Lung (tissue), 12 donors: ENCODE measurements around the gene SLC35F3. TPM values are rescaled to one million over a fixed set of nuclear protein-coding genes. Genes with fewer than 3 reads are reported as not detected.
"Not testable (repeated sequence)": the region's sequence is repeated elsewhere in the genome, so short reads cannot be mapped to it uniquely, and the experiment has no call there.

Experiments used
- ATAC-seq: fragments of 200-7000 bp; cut with Tn5 transposase; one replicate; pipeline ENCODE4 v1.9.1; 2020; ENCODE audit warnings: moderate number of reproducible peaks; ENCODE audit not compliant: insufficient read depth, low FRiP score
- DNase-seq, 3 donors: peaks; one replicate each; pipeline ENCODE4 v3.0.0-alpha.2; 2013 to 2017
- H3K27ac ChIP-seq, 2 donors: one replicate each; pipeline ENCODE4 v1.5.1; 2013; ENCODE audit warnings: mild to moderate bottlenecking in 2 of 2, moderate library complexity in 2 of 2, control low read depth in 1 of 2, inconsistent platforms in 1 of 2, low read depth in 1 of 2, low read length in 1 of 2
- H3K27me3 ChIP-seq, 3 donors: one replicate each; pipeline ENCODE4 v1.5.1; 2013; ENCODE audit warnings: low read length in 2 of 3; ENCODE audit not compliant: control insufficient read depth in 3 of 3, insufficient read depth in 3 of 3
- H3K36me3 ChIP-seq, 4 donors: one replicate each; pipeline ENCODE4 v1.5.1; 2013; ENCODE audit warnings: low read length in 4 of 4, mild to moderate bottlenecking in 1 of 4, moderate library complexity in 1 of 4; ENCODE audit not compliant: control insufficient read depth in 4 of 4, insufficient read depth in 4 of 4
- H3K4me1 ChIP-seq, 5 donors: one replicate each; pipeline ENCODE4 v1.5.1; 2013; ENCODE audit warnings: low read length in 5 of 5, mild to moderate bottlenecking in 2 of 5, moderate library complexity in 1 of 5; ENCODE audit not compliant: control insufficient read depth in 5 of 5, insufficient read depth in 5 of 5
- H3K4me3 ChIP-seq: one replicate; pipeline ENCODE4 v1.5.1; 2013; ENCODE audit warnings: mild to moderate bottlenecking, control low read depth, moderate library complexity
- H3K9ac ChIP-seq, 2 donors: one replicate each; pipeline ENCODE4 v1.5.1; 2013; ENCODE audit warnings: low read length in 2 of 2, control low read depth in 1 of 2; ENCODE audit not compliant: insufficient read depth in 1 of 2
- H3K9me3 ChIP-seq, 4 donors: one replicate each; pipeline ENCODE4 v1.5.1; 2013; ENCODE audit warnings: low read length in 3 of 4, mild to moderate bottlenecking in 1 of 4, moderate library complexity in 1 of 4; ENCODE audit not compliant: control insufficient read depth in 4 of 4, insufficient read depth in 3 of 4
- WGBS, 2 donors: extraction: QIAGEN DNeasy Blood & Tissue Kit; methylation state at CpG; one replicate each; pipeline ENCODE4 v1.1.7; 2013; 5-methylcytosine and 5-hydroxymethylcytosine counted together
- polyA plus RNA-seq, 2 donors: library from polyadenylated mRNA; stranded (reverse); fragments of 200-250 nt; gene quantifications; one replicate each; pipeline ENCODE4 v1.2.1, GENCODE V29; 2013
- total RNA-seq, 2 donors: library from RNA; depleted of rRNA in 1 of 2; stranded (reverse); fragments of >200 nt in 1 of 2; gene quantifications; one replicate each; pipeline ENCODE4 v1.2.1, GENCODE V29; 2014 to 2021
- TF ChIP-seq, protein P1 (sequence below): IDR thresholded peaks from 2 replicates; pipeline ENCODE4 v1.5.1; 2012; ENCODE audit warnings: mild to moderate bottlenecking; ENCODE audit errors: control extremely low read depth, extremely low read depth
- donor health status: control.
- donor health status: control.
- donor health status: Bipolar disorder and iron deficiency.
- donor health status: healthy.
- donor health status: DM: yes; HTN: yes; CAD: no.

SLC35F3 gene
- total and polyA plus RNA-seq, 4 donors, result 0.09 to 1.4 (median 0.48) TPM

DNA sequence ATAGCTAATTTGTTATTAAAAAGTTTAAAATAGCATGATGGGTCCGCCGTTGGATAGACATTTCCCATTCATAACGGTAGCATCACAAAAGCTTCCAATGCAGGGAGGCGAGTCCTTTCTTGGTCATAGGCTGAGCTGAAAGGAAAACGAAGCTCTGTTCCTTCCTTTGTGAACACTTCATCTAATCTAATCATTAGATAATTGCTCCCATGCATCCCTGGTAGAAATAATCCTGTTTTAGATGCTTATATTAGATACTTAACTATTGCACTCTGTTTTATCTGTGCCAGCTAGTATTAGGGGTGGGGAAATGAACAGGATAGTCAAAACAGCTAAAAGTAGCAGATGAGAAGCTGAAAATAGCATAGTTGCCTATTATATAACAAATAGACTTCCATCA, 215.0 kb downstream of the SLC35F3 start:
- ATAC-seq (no peak), DNase-seq (no peak)
- Histone ChIP-seq H3K4me3 (no peak overlapping the region), H3K9me3 (no peaks in the 10 kb centered on the region), H3K27ac (no peak overlapping the region), H3K9ac (no peak overlapping the region), H3K27me3 (no peaks in the 10 kb centered on the region), H3K36me3 (no peaks in the 10 kb centered on the region), H3K4me1 (peaks cover 0 to 3% (median 0%) of the 10 kb centered on the region in 5 donors)
- TF ChIP-seq, protein P1, sequence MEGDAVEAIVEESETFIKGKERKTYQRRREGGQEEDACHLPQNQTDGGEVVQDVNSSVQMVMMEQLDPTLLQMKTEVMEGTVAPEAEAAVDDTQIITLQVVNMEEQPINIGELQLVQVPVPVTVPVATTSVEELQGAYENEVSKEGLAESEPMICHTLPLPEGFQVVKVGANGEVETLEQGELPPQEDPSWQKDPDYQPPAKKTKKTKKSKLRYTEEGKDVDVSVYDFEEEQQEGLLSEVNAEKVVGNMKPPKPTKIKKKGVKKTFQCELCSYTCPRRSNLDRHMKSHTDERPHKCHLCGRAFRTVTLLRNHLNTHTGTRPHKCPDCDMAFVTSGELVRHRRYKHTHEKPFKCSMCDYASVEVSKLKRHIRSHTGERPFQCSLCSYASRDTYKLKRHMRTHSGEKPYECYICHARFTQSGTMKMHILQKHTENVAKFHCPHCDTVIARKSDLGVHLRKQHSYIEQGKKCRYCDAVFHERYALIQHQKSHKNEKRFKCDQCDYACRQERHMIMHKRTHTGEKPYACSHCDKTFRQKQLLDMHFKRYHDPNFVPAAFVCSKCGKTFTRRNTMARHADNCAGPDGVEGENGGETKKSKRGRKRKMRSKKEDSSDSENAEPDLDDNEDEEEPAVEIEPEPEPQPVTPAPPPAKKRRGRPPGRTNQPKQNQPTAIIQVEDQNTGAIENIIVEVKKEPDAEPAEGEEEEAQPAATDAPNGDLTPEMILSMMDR, result no peak
- WGBS, 2 donors, result 82 to 92% methylated on average over 5 of the region's 5 CpGs

GRCh38 chr1:234120327-234120944, 216.0 kb downstream of the SLC35F3 start:
- no peaks in the 10 kb centered on the region for H3K36me3 ChIP-seq
- TF ChIP-seq, protein P1, result no peak
- no peak for DNase-seq
- H3K27me3 ChIP-seq, result peaks cover 0 to 6% (median 2%) of the 10 kb centered on the region in 3 donors
- peaks cover 0 to 1% (median 0%) of the 10 kb centered on the region in 4 donors for H3K9me3 ChIP-seq
- H3K27ac ChIP-seq, result no peak overlapping the region
- no peaks in the 10 kb centered on the region for H3K4me1 ChIP-seq
- no peak overlapping the region for H3K9ac ChIP-seq
- ATAC-seq, result no peak
- 73 to 87% methylated on average over 7 of the region's 7 CpGs for WGBS, 2 donors
- no peak overlapping the region for H3K4me3 ChIP-seq

- ATAC-seq, DNase-seq, H3K4me1 ChIP-seq, H3K9me3 ChIP-seq, H3K27ac ChIP-seq, H3K9ac ChIP-seq, H3K36me3 ChIP-seq, H3K4me3 ChIP-seq: not testable (repeated sequence)
- WGBS, 2 donors, result 90 to 94% methylated on average over 3 of the region's 3 CpGs
- H3K27me3 ChIP-seq, result peaks cover 0 to 10% (median 4%) of the 10 kb centered on the region in 3 donors
These were observed 217.2 kb downstream of the SLC35F3 start for GRCh38 chr1:234121659-234122058.

DNA sequence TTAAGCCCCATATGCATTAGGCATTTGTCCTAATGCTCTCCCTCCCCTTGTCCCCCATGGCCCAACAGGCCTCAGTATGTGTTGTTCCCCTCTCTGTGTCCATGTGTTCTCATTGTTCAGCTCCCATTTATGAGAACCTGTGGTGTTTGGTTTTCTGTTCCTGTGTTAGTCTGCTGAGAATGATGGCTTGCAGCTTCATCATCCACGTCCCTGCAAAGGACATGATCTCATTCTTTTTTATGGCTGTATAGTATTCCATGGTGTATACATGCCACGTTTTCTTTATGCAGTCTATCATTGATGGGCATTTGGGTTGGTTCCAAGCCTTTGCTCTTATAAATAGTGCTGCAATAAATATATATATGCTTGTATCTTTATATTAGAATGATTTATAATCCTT, 218.1 kb downstream of the SLC35F3 start:
- not testable (repeated sequence) for DNase-seq, H3K9me3 ChIP-seq, H3K4me3 ChIP-seq, H3K9ac ChIP-seq, H3K27ac ChIP-seq, H3K36me3 ChIP-seq, H3K4me1 ChIP-seq, ATAC-seq
- H3K27me3 ChIP-seq, result peaks cover 0 to 16% (median 4%) of the 10 kb centered on the region in 3 donors
- 87 to 90% methylated on average over 2 of the region's 2 CpGs for WGBS, 2 donors
